ENCODE measurements around the gene RHBDF2. TPM values are rescaled to one million over a fixed set of nuclear protein-coding genes. Genes with fewer than 3 reads are reported as not detected.

RHBDF2 gene
- total and polyA plus RNA-seq, 7 experiments from 2014 or later, result 2.9 to 119 (median 31.4) TPM

- no peaks in the 10 kb centered on the region for H3K36me3 ChIP-seq (ENCODE audit: control insufficient read depth in 2 of 3, insufficient read depth in 3 of 3, low read length in 3 of 3)
- Mint-ChIP-seq H3K4me1 (peaks cover 36 to 76% (median 46%) of the 10 kb centered on the region in 7 donors), H3K4me3 (peak overlapping the region in 1 of 10 donors; percentile 51), H3K36me3 (peaks cover 0 to 9% (median 0%) of the 10 kb centered on the region in 5 donors), H3K9me3 (no peaks in the 10 kb centered on the region), H3K27me3 (no peaks in the 10 kb centered on the region), H3K27ac (peak overlapping the region in 1 of 9 donors; percentile 54)
- ChIA-PET CTCF (no interaction called here), POLR2A (no interaction called here)
- no peak overlapping the region for H3K4me3 ChIP-seq (ENCODE audit: low read length)
- no peaks in the 10 kb centered on the region for H3K9me3 ChIP-seq (ENCODE audit: control insufficient read depth in 2 of 3, low read length in 3 of 3)
- H3K27ac ChIP-seq (ENCODE audit: low read depth, low read length), result no peak overlapping the region
- no peak for ATAC-seq
- peaks cover 39 to 69% of the 10 kb centered on the region in 2 donors for H3K4me1 ChIP-seq (ENCODE audit: control insufficient read depth in 2 of 2, insufficient read depth in 2 of 2, low read length in 2 of 2)
- no peak for DNase-seq
- intact Hi-C loops (cut with micrococcal nuclease), result no loop called here
- H3K27me3 ChIP-seq (ENCODE audit: control insufficient read depth in 2 of 2, insufficient read depth in 2 of 2, low read length in 2 of 2), result no peaks in the 10 kb centered on the region
Observed at GRCh38 chr17:76496464-76496863, 4.8 kb downstream of the RHBDF2 start.

GRCh38 chr17:76495663-76496400 is 5.4 kb downstream of the RHBDF2 start:
- peak overlapping the region in 2 of 9 donors; percentile 55 to 72 for H3K27ac Mint-ChIP-seq
- no peak overlapping the region for H3K4me3 ChIP-seq (ENCODE audit: low read length)
- no peaks in the 10 kb centered on the region for H3K27me3 Mint-ChIP-seq
- H3K36me3 Mint-ChIP-seq, result peaks cover 0 to 9% (median 0%) of the 10 kb centered on the region in 5 donors
- no peaks in the 10 kb centered on the region for H3K27me3 ChIP-seq (ENCODE audit: control insufficient read depth in 2 of 2, insufficient read depth in 2 of 2, low read length in 2 of 2)
- no peaks in the 10 kb centered on the region for H3K36me3 ChIP-seq (ENCODE audit: control insufficient read depth in 2 of 3, insufficient read depth in 3 of 3, low read length in 3 of 3)
- H3K9me3 Mint-ChIP-seq, result no peaks in the 10 kb centered on the region
- peaks cover 42 to 68% of the 10 kb centered on the region in 2 donors for H3K4me1 ChIP-seq (ENCODE audit: control insufficient read depth in 2 of 2, insufficient read depth in 2 of 2, low read length in 2 of 2)
- CTCF ChIA-PET, result no interaction called here
- intact Hi-C loops (cut with micrococcal nuclease), result no loop called here
- peak overlapping the region in 1 of 10 donors; percentile 3 for H3K4me3 Mint-ChIP-seq
- no peak for DNase-seq
- no peaks in the 10 kb centered on the region for H3K9me3 ChIP-seq (ENCODE audit: control insufficient read depth in 2 of 3, low read length in 3 of 3)
- peaks cover 34 to 78% (median 49%) of the 10 kb centered on the region in 7 donors for H3K4me1 Mint-ChIP-seq
- ATAC-seq, result no peak
- POLR2A ChIA-PET, result no interaction called here
- H3K27ac ChIP-seq (ENCODE audit: low read depth, low read length), result no peak overlapping the region

- peak overlapping the region in 8 of 9 donors; percentile 44 to 99 (median 83) for H3K27ac Mint-ChIP-seq
- intact Hi-C loops (cut with micrococcal nuclease), result loop anchor here (2.0 to 5.0 kb wide), 3 partner anchors 27 to 901 kb away; partner anchors contain the start of genes AANAT (in 1 of the 2) and UBE2O (in 1 of the 2)
- CTCF ChIA-PET, result interaction anchor here (0.9 to 2.4 kb wide), 4 partner anchors 9 to 27 kb away, joined by 3 to 18 read pairs (median 6); no protein-coding TSS in a partner anchor
- no peaks in the 10 kb centered on the region for H3K9me3 ChIP-seq (ENCODE audit: control insufficient read depth in 2 of 3, low read length in 3 of 3)
- H3K4me1 ChIP-seq (ENCODE audit: control insufficient read depth in 2 of 2, insufficient read depth in 2 of 2, low read length in 2 of 2), result peaks cover 32 to 53% of the 10 kb centered on the region in 2 donors
- peak overlapping the region; percentile 72 to 92 (median 82) for H3K4me3 Mint-ChIP-seq
- peak overlapping the region; percentile 65 for H3K4me3 ChIP-seq (ENCODE audit: low read length)
- H3K9me3 Mint-ChIP-seq, result no peaks in the 10 kb centered on the region
- H3K27me3 Mint-ChIP-seq, result no peaks in the 10 kb centered on the region
- peaks cover 16 to 80% (median 35%) of the 10 kb centered on the region in 7 donors for H3K4me1 Mint-ChIP-seq
- DNase-seq (peak in 1 of 9 donors; percentile 18), ATAC-seq (peak; percentile 37)
- no peaks in the 10 kb centered on the region for H3K27me3 ChIP-seq (ENCODE audit: control insufficient read depth in 2 of 2, insufficient read depth in 2 of 2, low read length in 2 of 2)
- H3K36me3 ChIP-seq (ENCODE audit: control insufficient read depth in 2 of 3, insufficient read depth in 3 of 3, low read length in 3 of 3), result no peaks in the 10 kb centered on the region
- H3K36me3 Mint-ChIP-seq, result peaks cover 0 to 6% (median 0%) of the 10 kb centered on the region in 5 donors
- H3K27ac ChIP-seq (ENCODE audit: low read depth, low read length), result no peak overlapping the region
- POLR2A ChIA-PET, result interaction anchor here (0.6 to 2.2 kb wide), 7 partner anchors 9 to 185 kb away, joined by 3 to 19 read pairs (median 3); partner anchors contain the start of genes QRICH2 and RHBDF2
Observed at GRCh38 chr17:76493505-76494167, 7.6 kb downstream of the RHBDF2 start.

- H3K4me1 Mint-ChIP-seq, result peaks cover 12 to 76% (median 32%) of the 10 kb centered on the region in 7 donors
- peak overlapping the region; percentile 72 to 92 (median 82) for H3K4me3 Mint-ChIP-seq
- Histone ChIP-seq H3K4me3 (ENCODE audit: low read length) (peak overlapping the region; percentile 65), H3K27ac (ENCODE audit: low read depth, low read length) (peak overlapping the region; percentile 0), H3K9me3 (ENCODE audit: control insufficient read depth in 2 of 3, low read length in 3 of 3) (no peaks in the 10 kb centered on the region), H3K27me3 (ENCODE audit: control insufficient read depth in 2 of 2, insufficient read depth in 2 of 2, low read length in 2 of 2) (no peaks in the 10 kb centered on the region), H3K36me3 (ENCODE audit: control insufficient read depth in 2 of 3, insufficient read depth in 3 of 3, low read length in 3 of 3) (no peaks in the 10 kb centered on the region), H3K4me1 (ENCODE audit: control insufficient read depth in 2 of 2, insufficient read depth in 2 of 2, low read length in 2 of 2) (peaks cover 32 to 47% of the 10 kb centered on the region in 2 donors)
- H3K9me3 Mint-ChIP-seq, result no peaks in the 10 kb centered on the region
- DNase-seq, result peak in 2 of 9 donors; percentile 22 to 70
- POLR2A ChIA-PET, result interaction anchor here (0.6 to 2.2 kb wide), 8 partner anchors 9 to 185 kb away, joined by 3 to 19 read pairs (median 4); partner anchors contain the start of genes QRICH2 and RHBDF2
- ATAC-seq, result peak; percentile 84
- intact Hi-C loops (cut with micrococcal nuclease), result loop anchor here (1.0 to 5.0 kb wide), 5 partner anchors 8 to 901 kb away; partner anchors contain the start of genes AANAT (in 1 of the 2), RHBDF2 (in 1 of the 2) and UBE2O (in 1 of the 2)
- no peaks in the 10 kb centered on the region for H3K27me3 Mint-ChIP-seq
- peak overlapping the region; percentile 44 to 99 (median 76) for H3K27ac Mint-ChIP-seq
- CTCF ChIA-PET, result interaction anchor here (0.7 to 2.4 kb wide), 5 partner anchors 9 to 39 kb away, joined by 3 to 18 read pairs (median 6); no protein-coding TSS in a partner anchor
- H3K36me3 Mint-ChIP-seq, result peaks cover 0 to 6% (median 0%) of the 10 kb centered on the region in 5 donors
Observed at GRCh38 chr17:76492989-76493501, 8.2 kb downstream of the RHBDF2 start.

DNA sequence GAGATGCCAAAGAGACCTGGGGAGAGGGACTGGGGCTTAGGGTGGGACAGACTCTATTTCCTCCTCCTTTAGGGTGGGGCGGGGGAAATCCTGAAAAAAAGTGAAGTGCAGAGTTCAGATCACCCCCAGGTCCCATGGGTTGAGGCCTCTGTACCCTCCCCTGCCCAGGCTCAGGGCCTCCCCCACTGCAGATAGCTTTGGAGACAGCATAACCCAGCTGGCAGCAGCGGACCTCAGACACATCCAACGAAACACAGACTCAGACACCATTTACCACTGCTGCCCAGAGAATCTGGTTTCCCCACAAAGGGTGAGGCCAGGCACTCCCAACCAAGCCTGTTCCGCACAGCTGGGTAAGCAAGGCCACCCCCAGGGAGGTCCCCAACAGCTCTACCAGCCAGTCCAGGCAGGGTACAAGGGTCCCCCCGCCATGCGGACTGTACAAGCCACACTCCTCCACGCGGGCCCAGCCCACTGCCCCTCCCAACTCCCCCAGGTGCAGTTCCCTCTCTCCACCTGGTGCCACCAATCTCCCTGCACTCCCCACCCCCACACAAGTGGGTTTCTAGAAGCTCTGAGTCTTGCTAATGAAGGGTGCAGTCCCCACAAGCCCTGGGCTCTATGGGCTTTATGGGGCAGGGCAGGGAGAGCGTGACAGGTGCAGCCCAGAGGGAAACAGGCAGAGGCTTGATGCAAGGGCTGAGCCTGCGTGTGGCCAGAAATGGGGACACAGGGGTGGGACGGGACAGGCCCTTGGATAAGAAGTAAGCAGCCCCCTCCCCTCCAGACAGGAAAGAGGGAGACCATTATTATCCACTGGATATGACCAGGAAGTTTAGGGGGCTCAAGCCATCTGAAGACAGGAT is 8.9 kb downstream of the RHBDF2 start:
- Mint-ChIP-seq H3K4me3 (peak overlapping the region; percentile 72 to 92 (median 82)), H3K4me1 (peaks cover 12 to 71% (median 30%) of the 10 kb centered on the region in 7 donors), H3K9me3 (no peaks in the 10 kb centered on the region), H3K27ac (peak overlapping the region; percentile 44 to 99 (median 77)), H3K27me3 (no peaks in the 10 kb centered on the region), H3K36me3 (peaks cover 0 to 6% (median 0%) of the 10 kb centered on the region in 5 donors)
- POLR2A ChIA-PET, result interaction anchor here (1.0 to 2.2 kb wide), 7 partner anchors 10 to 23 kb away, joined by 3 to 19 read pairs (median 4); partner anchors contain the start of gene RHBDF2
- DNase-seq (peak in 1 of 9 donors; percentile 35), ATAC-seq (peak; percentile 28)
- CTCF ChIA-PET, result interaction anchor here (0.7 to 2.4 kb wide), 3 partner anchors 14 to 39 kb away, joined by 4 to 18 read pairs (median 6); no protein-coding TSS in a partner anchor
- intact Hi-C loops (cut with micrococcal nuclease), result loop anchor here (1.0 to 5.0 kb wide), 5 partner anchors 9 to 900 kb away; partner anchors contain the start of genes AANAT (in 1 of the 2), RHBDF2 (in 1 of the 2) and UBE2O (in 1 of the 2)
- no peaks in the 10 kb centered on the region for H3K27me3 ChIP-seq (ENCODE audit: control insufficient read depth in 2 of 2, insufficient read depth in 2 of 2, low read length in 2 of 2)
- H3K4me1 ChIP-seq (ENCODE audit: control insufficient read depth in 2 of 2, insufficient read depth in 2 of 2, low read length in 2 of 2), result peaks cover 32 to 42% of the 10 kb centered on the region in 2 donors
- no peaks in the 10 kb centered on the region for H3K9me3 ChIP-seq (ENCODE audit: control insufficient read depth in 2 of 3, low read length in 3 of 3)
- peak overlapping the region; percentile 0 for H3K27ac ChIP-seq (ENCODE audit: low read depth, low read length)
- H3K4me3 ChIP-seq (ENCODE audit: low read length), result peak overlapping the region; percentile 65
- H3K36me3 ChIP-seq (ENCODE audit: control insufficient read depth in 2 of 3, insufficient read depth in 3 of 3, low read length in 3 of 3), result peaks cover 0 to 4% (median 0%) of the 10 kb centered on the region in 3 experiments

All from naive thymus-derived CD4-positive, alpha-beta T cell (primary cell).